CD1c-positive myeloid dendritic cell (primary cell): ENCODE data around the gene RAB3C.

ENCODE experiments used
- DNase-seq: peaks from one replicate; pipeline ENCODE4 v3.0.0-alpha.2; 2016; ENCODE audit errors: extremely low spot score

The RAB3C gene

GRCh38 chr5:58731641-58732040, 148.8 kb downstream of the RAB3C start:
- no peak for DNase-seq

GRCh38 chr5:58735637-58736036, 152.8 kb downstream of the RAB3C start:
- DNase-seq: no peak

DNA sequence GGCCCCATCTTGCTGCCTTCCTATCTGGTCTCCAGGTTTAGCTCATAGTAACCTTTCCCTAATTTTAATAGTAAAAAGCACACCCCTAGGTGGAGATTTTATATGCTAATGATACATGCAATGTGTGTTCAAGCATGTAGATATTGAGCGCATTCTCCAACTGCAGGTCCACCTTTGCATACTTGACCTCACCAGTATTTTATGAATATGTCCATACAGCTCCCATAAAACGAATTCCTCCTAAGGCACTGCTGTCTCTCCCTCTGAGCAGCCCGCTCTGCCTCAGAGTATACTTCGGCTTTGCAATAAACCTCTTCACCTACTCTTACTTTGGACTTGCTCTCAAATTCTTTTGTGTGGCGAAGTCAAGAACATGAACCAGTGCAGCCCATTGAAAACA, 153.3 kb downstream of the RAB3C start:
- no peak for DNase-seq

DNA sequence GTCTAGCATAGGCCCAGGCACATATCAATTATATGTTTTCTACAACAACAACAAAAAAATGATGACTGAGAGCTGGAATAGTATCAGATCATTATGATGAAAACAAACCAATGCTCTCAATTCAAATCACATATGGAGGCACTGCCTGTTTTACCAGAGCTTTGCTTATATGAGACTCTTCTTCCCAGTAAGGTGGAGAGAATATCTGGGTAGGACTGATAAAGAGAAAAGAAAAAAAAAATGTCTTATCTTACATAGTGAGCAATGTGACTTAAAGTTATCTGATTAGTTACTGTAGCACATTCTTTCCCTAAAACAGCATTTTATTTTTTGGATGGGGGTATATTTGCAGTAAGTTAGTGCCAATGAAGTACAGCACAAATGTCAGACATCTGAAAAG, 154.8 kb downstream of the RAB3C start:
- DNase-seq: no peak

DNA sequence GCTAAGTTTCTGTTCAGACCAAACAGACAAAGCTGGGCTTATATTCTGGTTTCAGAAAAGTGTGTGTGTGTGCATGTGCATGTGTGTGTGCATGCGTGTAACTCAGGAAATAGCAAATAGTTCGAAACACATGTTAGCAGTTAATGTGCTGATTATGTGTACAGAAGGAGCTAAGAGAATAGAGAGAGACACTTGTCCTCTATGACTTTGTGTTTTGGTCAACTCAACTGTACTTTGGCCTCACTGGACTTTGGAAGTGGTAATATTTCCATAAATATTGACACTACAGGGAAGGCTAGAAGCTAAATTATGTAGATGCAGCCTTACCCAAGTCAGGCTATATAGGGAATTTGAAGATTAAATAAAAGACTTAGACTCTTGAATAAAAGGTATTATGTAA, 155.5 kb downstream of the RAB3C start:
- DNase-seq: no peak

DNA sequence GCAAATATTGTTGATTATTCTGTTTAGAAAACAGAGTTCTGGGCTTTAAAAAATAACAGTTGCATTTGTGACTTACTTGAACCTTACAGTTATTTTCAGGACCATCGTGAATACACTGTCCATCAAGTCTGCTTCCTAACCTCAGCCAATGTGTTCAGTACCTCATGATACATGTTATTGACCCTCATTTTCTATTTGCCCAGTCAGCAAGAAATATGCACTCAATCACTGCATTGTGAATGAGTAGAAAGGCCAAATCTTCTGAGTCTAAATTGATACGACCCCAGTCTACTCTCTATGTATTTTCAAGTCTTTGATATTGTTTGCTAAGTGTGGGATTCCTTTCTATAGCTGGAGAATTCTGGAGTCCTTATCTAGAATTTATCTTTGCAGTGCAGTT, 156.2 kb downstream of the RAB3C start:
- DNase-seq: no peak

DNA sequence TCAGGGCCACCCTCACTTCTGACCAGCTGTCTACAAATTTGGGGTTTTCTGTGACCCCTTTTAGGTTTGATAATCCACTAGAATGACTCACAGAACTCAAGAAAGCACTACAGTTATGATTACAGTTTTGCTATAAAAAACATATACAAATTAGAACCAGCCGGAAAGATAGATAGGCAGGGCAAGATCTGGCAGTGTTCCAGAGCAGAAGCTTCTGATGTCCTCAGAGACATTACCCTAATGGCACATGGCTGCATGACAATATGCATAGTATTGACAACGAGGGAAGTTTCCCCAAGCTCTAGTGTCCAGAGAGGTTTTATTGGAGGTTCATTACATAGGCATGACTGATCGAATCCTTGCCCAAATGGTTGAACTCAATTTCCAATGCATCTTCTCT, 158.1 kb downstream of the RAB3C start:
- DNase-seq: no peak

DNA sequence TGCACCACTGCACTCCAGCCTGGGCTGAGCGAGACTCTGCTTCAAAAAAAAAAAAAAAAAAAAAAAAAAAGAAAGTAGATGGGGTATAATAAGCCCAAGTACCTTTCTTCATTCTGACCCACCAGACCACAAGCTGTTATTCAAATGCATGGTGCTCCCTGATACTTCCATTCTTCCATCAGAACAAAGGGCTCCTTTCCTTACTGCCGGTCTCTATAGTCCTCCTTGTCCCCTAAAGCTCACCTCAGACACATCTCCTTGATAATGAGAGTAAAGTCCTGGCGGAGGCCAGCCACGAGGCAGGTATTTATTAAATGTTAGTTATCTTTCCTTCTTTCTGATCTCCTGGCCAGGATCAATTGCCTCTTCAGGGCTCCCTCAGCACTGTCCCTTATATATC, 162.5 kb downstream of the RAB3C start:
- DNase-seq: no peak

DNA sequence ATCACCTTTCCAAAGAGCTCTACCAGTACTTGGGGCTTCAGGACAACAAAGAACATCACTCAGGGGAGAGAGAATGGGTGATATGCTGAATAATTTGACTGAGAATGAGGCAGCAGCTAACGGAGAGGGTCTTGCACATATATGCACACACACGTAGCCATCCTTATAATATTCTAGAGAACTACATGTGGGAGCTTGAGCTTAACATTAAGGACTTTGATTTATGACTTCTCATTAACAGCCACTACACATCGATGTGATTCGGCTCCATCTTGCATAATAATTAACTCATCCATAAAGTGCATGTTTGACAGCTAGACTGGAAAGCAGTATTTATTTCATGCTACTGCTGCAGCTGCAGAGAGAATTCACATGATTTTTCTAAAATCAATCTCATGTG, 163.4 kb downstream of the RAB3C start:
- DNase-seq: no peak

GRCh38 chr5:58750036-58750435, 167.2 kb downstream of the RAB3C start:
- no peak for DNase-seq

DNA sequence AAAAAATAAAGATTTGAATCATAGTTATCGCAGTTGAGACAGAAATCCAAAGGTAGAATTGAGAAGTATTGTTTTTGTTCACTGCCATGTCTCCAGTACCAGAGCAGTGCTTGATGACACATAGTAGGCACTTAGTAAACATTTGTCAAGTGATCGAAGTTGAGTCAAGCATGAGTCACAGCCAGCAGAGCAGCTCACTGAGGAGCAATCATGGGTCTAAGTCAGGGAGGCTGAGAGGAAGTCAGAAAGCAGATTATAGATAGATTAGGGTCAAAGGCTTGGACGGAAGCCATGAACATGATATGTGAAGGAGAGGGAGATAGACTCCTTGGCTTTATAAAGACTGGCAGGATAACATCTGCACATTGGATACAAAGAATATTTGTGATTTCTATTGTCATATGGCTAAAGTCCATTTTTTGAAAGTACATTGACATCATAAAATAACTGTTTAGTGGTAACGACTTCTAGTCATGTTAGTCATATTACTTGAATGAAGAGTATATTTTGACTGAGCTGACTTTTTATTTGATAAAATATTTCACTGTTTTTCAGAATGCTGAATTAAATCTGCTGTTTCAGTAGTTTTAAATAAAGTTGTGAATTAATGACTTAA, 168.5 kb downstream of the RAB3C start:
- peak; percentile 12 for DNase-seq

GRCh38 chr5:58752104-58752503, 169.2 kb downstream of the RAB3C start:
- DNase-seq: no peak

GRCh38 chr5:58753446-58753845, 170.6 kb downstream of the RAB3C start:
- DNase-seq: no peak

DNA sequence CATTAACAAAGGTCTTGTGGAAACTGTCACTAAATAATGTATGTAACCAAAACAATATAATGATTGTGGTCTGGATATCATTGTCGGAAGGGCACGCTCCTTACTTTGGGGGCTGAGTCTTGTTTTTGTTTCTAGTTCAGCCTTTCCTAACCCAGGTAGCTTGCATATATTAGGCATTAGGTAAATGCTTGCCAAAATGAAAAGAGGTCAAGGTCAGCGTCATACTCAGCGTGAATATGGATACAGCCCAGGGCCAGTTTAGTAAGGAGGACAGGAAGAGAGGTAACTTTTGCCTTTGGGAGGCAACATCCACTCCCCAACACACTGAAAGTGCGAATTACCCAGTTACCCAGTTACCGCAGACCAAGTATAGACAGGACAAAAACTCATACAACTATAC, 171.4 kb downstream of the RAB3C start:
- no peak for DNase-seq

DNA sequence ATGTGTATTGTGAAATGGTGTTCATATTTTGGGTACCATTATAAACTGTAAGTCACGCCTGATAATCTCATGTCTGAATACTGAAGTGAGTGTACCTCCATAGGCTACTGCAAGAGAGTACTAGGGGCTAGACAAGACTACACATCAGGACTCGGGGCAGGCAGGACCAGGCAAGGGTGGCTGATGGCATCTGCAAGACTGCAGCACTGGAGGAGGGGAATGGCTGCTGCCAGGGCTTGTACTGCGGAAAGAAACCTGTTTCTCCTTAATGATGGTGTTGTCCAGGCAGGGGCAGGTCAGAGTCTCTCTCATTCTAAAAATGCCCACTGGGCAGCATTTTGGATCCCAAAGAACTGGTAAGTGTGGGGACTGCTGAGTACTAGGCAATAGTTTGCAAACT, 172.5 kb downstream of the RAB3C start:
- DNase-seq: no peak

GRCh38 chr5:58759745-58760144, 176.9 kb downstream of the RAB3C start:
- peak; percentile 51 for DNase-seq

DNA sequence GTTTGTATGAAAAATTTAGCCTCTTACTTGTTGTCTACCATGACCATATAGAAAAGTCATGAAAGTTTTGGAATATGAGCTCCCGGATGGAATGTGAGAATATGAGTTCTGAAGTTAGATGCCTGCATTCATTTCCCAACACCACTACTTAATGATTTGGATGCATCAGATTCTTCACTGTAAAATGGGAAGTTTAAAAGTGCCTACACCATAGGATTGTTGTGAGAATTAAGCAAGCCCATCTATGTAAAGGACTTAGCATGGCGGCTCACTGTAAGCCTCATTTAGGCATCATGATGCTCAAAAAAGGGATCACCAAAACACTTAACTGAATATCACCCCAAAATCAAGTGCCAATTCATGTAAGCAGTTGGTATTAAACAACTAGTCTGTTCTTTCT, 177.3 kb downstream of the RAB3C start:
- peak; percentile 37 for DNase-seq

DNA sequence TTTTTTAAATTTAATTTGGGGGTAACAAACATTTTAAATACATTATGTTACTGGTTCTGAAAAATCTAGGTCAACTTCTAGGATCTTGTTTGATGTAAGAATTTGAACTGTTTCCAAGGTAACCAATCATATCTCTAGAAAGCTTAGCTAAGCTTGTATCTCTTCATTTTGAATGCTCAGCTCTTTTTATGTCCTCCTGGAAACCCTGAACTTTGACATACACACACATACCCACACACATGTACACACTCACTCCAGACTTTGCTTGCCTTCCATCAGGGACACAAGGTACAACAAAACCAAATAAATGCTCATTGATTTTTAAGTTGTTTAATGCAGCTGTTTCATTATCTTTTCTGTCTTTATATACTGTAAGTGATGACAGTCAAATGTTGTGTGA, 178.5 kb downstream of the RAB3C start:
- no peak for DNase-seq

DNA sequence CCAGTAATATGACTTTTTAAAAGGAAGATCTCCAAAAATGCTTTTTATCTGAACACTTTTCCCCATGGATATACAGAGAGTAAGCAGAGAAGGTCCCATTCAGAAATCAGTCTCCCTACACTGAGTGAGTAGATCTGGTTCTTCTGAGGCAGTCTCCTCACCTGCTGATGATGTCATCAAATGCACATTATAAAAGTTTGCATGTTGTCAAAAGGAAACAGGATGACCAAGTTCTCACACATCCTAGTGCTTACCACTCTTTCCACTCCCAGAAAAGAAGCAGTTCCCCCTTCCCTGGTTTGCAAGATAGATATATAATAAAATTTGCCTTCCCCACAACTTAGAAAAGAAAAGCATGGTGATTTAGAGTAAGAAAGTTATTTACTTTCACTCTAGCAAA, 180.5 kb downstream of the RAB3C start:
- DNase-seq: no peak

DNA sequence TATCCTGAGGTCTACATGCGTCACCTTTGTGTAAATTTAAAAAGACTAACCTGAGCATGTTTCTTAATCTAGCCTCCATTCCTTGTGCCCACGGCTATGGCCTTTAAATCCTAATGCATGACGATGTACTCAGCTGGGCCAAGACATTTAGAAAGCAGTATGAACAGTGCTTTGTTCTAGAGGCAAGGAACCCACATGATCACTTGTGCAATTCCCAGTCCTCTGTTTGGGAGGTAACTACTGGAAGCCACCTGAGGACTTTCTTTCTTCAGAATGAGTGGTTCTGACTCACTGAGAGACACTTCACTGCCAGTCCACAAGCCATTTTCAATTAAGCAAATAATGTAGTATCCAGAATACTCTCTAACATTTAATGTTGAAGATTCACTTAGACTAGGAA, 181.3 kb downstream of the RAB3C start:
- no peak for DNase-seq

DNA sequence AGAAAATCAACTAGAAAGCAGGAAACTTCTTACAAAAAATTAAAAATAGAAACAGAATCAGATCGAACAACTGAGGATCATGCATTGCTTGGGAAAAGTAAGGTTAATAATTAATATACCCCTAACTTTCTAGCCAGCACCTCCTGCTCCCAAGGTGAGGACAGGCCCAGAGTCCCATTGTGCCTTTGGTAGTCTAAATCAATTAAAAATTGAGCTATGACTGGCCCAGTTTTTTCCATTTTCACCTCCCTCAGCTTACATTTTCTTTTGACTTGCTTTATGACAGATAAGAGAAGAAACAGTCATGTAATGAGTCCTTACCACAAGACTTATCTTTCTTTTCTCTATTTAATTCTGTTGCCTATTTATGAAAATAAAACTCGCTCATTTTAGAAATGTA, 182.2 kb downstream of the RAB3C start:
- DNase-seq: no peak

GRCh38 chr5:58767104-58767503, 184.2 kb downstream of the RAB3C start:
- DNase-seq: no peak

- DNase-seq: no peak
Measured at GRCh38 chr5:58770136-58770535, 187.3 kb downstream of the RAB3C start.

- DNase-seq: no peak
Measured at GRCh38 chr5:58771796-58772195, 188.9 kb downstream of the RAB3C start.
